Stimulated activated CD4-positive, alpha-beta T cell treated with anti-CD3 and anti-CD28 coated beads, Interleukin-4, amount 100 ng/mL, for 1 hour (primary cell): ENCODE measurements around the gene PGS1.

Experiments used
- DNase-seq: peaks from one replicate; pipeline ENCODE4 v3.0.0-alpha.2; 2020

PGS1 gene

DNA sequence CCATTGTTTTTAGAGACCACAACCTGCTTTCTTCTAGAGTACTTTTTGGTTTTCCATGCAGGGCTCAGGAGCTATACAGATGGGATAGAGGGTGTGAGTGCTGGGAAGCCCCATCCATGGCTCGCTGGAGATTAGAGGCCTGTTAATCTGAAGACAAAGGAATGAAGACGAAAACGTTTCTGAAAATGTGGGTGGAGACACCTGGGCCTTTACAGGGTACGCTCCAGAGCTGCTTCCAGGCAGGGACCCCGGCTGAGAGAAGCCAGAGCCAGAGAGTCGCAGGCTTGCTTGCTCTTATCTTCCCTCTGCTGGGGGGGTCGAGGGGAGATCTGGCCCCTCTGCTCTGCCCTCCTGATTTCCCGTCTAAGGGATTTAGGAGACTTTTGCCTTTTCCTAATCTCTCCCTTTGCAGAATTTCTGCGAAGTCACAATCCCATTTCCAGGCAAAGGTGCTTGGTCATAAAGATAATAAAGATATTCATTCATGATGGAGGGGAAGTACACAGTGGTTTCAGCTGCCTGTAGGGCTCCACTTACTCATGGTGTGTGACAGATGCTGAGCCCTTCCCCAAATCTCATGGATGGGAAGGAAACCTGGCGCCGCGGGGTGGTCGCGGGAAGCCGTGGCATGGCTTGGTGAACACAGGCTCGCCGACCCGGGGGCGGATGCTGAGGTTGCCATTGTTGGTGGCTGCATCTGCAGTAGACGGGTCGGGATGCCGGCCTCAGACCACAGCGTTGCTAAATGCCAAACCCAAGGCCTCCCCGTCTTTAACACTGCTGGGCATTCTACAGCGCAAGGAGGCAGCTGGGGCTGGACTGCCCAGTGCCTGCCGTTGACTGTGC lies 13.8 kb upstream of the PGS1 start:
- no peak for DNase-seq

DNA sequence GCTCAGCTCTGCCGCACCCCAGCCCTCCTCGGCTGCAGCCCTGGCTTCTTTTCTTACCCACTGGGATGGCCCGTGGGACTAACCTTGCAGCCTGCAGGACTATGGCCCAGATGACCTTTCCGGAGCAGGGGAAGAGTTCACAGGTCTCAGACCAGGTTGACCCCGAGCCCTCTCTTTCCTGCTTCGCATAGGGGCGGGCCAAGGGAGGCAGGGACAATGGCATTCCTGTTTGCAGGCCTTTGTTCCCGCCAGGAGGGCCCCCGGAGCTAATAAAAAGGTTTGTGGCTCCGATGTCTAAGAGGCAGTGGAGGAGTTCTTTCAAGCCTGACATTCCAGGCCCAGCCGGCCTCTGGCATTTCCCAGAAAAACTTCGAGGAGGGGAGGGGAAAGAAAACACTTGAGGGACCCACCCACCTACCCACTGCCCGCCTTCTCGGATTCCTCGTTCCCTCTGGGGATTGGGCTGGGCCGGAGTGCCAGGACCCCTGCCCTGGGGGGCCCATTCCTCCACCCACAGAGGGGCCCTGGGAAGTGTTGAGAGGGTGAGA lies 12.8 kb upstream of the PGS1 start:
- no peak for DNase-seq

DNA sequence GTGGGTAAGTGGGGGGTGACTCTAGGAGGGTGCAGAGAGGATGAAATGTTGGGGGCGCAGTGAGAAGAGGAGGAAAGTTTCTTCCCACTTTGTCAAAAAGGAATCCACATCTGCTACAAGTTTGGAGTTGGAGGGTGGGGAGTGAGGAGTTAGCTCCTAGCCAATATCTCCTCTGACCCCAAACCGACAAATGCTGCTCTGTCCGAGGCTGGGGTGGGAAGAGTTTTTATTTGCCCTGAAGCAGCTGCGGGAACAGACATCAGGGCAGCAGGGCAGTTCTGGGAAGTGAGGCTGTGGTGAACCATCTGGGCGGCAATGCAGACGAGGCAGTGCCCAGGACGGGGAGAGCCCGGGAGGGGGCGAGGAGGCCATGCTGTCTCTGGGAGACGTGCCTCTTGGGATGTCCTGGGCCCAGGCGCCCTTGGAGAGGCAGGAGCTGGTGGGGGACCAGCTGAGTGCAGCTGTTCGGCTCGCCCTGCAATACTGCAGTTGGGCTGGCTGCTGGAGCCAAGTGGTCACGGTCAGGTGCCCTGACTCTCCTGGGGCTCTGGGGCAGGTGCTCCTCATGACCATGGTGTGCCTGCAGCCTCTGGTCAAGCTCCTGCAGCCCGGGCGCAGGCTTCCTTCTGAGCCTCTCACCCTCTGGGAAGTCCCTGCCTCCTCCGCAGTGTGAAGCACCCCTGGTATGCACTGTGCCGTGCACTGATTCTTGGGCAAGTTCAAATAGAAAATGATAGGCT lies 12.2 kb upstream of the PGS1 start:
- DNase-seq, result no peak

GRCh38 chr17:78367193-78367592 lies 11.3 kb upstream of the PGS1 start:
- DNase-seq, result no peak

DNA sequence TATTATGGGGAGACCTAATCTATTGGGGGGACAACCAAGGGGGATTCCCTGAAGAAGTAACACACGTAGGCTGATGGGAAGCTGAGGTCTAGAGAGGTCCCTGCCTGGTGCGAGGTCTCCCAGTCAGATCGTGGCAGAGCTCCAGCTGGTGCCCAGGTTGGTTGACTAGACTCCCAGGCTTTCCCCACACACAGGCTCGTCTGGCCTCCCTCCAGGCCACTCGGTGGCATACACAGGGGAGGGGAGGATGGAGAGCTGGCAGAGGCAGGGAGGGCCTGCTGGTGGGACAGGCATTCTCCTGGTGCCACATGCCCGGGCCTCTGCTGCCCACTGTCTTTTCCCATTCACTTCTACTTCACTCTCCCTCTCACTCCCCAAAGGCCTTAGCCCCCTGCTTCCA lies 10.1 kb upstream of the PGS1 start:
- DNase-seq, result no peak

DNA sequence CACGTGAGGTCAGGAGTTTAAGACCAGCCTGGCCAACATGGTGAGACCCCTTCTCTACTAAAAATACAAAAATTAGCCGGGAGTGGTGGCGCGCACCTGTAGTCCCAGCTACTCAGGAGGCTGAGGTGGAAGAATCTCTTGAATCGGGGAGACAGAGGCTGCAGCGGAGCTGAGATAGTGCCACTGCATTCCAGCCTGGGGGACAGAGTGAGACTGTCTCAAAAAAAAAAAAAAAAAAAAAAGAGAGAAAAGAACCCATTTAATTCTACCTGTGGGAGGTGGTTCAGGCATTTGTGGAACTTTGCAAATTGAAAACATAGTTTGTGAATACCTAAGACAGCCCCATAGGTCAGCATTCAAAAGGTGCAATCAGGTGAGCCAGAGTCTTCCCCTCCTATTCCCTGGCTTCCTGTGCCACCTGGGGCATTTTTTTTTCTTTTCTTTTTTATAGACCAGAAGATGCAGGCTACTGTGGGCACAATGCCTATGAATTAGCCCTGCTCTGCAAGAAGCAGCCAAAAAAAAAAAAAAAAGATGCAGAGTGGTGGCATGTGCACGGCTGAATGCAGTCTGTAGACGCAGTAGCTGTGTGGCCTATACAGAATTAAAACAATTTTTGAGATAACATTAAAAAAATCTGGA lies 9.5 kb upstream of the PGS1 start:
- no peak for DNase-seq

- DNase-seq, result no peak
These were observed 8.6 kb upstream of the PGS1 start for GRCh38 chr17:78369791-78370381.

DNA sequence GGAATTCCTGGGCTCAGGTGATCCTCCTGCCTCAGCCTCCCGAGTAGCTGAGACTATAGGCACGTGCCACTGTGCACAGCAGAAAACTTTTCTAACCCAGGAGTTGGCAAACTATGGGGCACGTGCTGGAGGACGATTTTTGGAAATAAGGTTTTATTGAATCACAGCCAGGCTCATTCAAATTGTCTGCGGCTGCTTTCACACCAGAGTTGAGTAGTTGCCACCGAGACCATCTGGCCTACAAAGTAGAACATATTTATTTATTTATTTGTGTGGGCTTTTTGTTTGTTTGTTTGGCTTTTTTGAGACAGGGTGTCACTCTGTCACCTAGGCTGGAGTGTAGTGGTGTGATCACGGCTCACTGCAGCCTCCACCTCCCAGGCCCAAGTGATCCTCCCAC lies 7.4 kb upstream of the PGS1 start:
- no peak for DNase-seq

GRCh38 chr17:78372841-78373240 lies 5.6 kb upstream of the PGS1 start:
- no peak for DNase-seq

DNA sequence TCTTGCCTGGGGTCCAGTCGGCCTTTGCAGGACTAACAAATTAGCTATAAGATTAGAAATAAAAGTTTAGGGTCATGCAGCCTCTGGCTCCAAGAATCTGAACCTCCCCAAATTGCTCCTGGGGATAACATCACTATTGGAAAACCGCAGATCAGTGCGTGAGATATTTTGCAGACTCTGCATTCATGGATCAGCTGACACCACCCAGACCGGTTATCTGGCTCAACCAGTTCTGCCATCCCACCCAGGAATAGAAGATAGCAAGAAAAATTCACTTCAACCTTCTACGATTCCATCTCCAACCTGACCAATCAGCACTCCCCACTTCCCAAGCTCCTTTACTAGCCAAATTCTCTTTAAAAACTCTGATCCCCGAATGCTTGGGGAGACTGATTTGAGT lies 4.3 kb upstream of the PGS1 start:
- DNase-seq, result no peak

DNA sequence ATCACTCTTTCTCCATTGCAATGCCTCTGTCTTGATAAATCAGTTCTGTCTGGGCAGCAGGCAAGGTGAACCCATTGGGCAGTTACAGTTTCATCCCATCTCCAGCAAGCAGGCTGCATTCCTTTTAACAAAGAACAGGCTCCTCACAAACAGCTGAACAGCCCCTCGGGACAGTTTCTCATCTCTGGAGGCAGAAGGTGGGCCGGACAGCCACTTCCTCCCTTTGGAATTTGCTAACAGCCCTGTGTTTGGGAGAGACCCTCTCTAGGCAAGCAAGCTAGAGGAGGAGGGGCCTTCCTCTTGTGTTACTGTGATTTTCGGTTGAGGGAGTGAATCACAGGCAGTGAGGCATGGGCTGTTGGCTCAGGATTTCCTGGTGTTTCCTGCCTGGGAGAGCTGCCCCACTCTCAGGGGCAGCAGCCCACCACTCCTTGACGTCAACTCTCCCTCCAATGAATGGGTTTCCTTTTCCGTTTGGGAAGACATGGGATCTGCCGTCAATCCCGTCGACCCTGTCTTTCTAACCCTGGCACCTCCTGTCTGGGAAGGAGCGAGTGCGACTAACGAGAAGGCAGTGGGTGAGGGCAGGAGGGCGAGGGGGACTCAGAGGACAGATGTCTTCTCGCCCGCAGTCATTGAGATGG lies 3.7 kb upstream of the PGS1 start:
- DNase-seq, result no peak

DNA sequence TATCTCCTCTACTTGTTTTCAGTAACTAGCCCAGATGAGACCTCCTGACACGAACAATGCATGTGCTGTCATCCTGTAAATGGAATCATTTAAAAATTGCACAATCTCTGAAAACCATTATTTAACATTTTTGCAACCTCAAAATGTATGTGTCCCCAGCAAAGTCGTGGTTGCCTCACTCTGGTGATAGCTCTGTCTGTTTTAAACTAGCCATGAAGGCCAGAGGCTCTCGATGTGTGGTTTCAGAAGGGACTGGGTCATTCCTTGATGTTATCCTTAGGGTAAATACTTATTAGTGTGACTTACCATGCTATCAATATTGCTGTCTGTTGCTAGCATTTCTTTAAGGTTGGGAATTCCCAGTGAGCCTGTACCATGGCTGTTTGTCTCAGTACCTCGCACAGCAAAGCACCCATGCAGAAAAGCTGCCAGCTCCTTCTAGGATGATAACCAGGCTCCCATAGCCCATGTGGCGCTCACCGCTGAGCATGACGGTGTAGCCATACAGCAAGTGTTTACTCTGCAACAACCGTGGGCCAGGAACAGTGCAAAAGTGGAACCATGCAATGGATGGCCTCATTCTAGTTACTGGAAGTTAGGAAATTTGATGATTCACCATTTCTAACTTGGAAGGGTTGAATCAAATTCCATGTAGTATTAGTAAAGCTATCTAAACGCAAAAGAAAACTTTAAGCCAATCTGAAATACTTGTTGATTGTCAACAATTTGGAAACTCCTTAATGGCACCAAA lies 2.9 kb upstream of the PGS1 start:
- no peak for DNase-seq

- DNase-seq, result no peak
These were observed 2.3 kb upstream of the PGS1 start for GRCh38 chr17:78376161-78376560.

GRCh38 chr17:78377858-78378224 lies 608 bp upstream of the PGS1 start:
- no peak for DNase-seq

DNA sequence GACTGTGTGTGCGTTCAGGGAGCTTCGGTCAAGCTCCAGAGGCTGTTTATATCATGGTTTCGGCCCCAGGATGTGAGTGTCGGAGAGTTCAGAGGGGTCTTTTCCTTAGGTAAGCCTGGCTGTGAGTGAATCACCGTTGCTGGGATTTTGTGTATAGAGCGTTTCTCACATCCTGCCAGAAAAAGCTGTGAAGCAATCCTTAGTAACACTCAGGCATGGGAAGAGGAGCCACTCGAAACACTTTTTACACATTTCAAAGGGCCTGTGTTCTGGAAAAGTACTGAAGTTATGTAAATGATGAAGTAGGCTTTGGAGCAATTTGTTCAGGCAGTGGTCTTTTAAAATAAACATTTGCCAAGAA lies 662 bp downstream of the PGS1 start:
- no peak for DNase-seq

GRCh38 chr17:78380370-78380769 lies 1.9 kb downstream of the PGS1 start:
- DNase-seq, result no peak

GRCh38 chr17:78381601-78382232 lies 3.3 kb downstream of the PGS1 start:
- DNase-seq, result peak; percentile 50

DNA sequence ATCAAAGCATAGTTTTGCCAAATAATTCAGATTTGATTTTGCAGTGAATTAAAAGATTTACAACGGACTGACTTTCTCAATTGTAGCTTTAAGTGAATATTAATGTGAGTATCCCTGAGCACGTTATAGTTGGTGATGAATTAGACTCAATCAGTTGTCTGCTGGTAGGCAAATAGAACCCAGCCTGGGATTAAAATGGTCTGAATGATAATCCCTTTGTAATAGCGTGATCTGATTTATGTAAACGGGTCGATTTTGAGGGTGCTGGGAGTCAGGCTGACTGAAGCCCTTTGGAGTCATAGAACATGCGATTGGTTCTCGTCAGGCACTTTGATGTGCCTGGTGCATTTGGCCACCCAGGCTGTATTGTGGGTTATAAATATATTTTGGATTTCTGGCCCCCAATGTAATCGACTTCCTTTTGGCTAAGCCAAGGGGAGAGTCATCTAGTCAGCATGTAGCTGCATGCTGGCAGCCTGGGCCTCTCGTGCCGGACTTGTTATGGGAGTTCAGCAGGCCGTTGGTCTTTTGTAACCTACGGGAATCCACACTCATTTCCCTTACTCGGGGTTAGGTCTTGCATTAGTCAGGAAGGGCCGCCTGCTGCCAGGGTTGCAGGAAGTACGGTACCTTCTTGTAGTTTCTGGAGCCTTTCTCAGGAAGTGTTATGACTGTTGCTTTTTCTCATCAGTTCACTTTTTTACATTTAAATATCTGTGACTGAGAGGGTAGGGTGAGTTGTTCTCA lies 5.4 kb downstream of the PGS1 start:
- DNase-seq, result peak; percentile 60

GRCh38 chr17:78384479-78385175 lies 6.2 kb downstream of the PGS1 start:
- no peak for DNase-seq
